Activated CD8-positive, alpha-beta memory T cell treated with anti-CD3 and anti-CD28 coated beads for 24 hours (primary cell): ENCODE results near the gene LINC00305.

ENCODE experiments used
- DNase-seq: peaks from one replicate; pipeline ENCODE4 v3.0.0-alpha.2; 2020

Gene LINC00305

GRCh38 chr18:64148988-64149387 lies at the start of gene LINC00305:
LINC00305 (minus strand) TSS chr18:64149088.
- no peak for DNase-seq

DNA sequence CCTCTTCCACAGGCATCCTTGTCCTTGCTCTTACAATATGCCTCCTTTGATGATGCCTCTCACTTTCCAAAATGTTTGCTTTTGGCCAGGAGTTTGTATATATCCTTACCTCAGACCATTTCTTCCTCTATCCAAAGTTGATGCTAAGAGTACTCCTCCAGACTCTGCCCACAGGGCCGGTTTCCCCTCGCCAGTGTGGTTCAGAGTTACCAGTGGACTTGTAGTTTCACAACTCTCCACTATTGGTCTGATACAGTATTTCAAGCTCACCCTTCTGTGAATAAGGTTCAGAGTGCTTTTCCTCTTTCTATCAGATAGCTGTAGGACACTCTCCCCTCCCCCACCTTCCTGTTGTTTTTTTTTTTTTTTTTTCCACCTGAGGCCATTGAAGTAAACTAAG lies 42.2 kb upstream of the LINC00305 start:
- DNase-seq, result no peak

DNA sequence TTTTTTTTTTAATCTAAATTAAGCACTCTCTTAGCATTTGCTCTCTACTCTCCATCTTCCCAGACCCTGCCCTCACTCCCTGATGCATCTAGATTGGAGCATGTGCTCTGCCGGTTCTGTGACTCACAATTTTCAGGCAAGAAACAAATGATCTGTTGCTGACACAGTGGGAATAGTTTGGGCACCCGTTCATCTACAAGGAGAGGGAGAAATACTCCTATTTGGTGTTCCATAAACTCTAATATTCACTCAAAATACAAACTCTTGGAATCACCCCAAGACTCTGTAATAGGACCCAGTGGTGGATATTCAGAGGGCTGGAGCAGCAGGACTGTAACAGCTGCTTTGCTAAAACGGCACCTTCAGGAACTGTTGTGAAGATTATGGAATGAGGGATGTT lies 37.1 kb upstream of the LINC00305 start:
- no peak for DNase-seq

DNA sequence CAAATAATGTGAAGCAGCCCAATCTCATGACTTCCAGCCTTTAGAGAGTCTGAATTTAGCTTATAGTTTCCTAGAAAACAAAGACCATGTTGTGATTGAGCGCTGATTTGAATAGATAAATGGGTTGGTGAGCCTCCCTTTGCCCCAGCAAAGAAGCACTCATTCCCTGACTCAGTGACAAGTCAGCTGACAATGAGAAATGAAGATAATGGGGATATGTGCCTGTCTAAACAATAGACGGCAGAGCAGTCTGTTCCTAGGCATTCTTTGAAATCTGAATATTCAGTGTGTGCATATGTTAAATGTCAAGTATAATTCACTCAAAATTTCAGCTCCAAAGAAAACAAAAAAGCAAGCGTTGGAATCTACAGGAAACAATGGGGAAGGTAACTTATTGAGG lies 34.8 kb upstream of the LINC00305 start:
- no peak for DNase-seq

GRCh38 chr18:64180617-64181016 lies 31.7 kb upstream of the LINC00305 start:
- no peak for DNase-seq

GRCh38 chr18:64180171-64180570 lies 31.3 kb upstream of the LINC00305 start:
- DNase-seq, result no peak

- no peak for DNase-seq
These were observed 30.7 kb upstream of the LINC00305 start for GRCh38 chr18:64179556-64180080.

GRCh38 chr18:64178860-64179259 lies 30.0 kb upstream of the LINC00305 start:
- no peak for DNase-seq

- no peak for DNase-seq
These were observed 26.5 kb upstream of the LINC00305 start for GRCh38 chr18:64175432-64175831.

DNA sequence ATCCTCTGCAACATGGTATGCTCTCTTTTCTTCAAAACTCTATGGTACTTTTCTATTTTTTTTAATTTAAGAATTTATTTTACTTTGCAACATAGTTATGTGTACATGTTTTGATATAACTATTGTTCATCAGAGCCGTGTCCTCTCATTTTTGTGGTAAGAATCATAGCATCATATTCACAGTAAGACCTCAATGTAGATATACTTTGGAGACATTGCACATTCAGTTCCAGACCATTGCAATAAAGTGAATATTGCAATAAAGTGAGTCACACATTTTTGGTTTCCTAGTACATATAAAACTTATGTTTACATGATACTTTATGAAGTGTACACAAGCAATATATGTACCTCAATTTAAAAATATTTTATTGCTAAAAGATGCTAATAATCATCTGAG lies 22.7 kb upstream of the LINC00305 start:
- no peak for DNase-seq

- DNase-seq, result no peak
These were observed 18.6 kb upstream of the LINC00305 start for GRCh38 chr18:64167408-64167925.

DNA sequence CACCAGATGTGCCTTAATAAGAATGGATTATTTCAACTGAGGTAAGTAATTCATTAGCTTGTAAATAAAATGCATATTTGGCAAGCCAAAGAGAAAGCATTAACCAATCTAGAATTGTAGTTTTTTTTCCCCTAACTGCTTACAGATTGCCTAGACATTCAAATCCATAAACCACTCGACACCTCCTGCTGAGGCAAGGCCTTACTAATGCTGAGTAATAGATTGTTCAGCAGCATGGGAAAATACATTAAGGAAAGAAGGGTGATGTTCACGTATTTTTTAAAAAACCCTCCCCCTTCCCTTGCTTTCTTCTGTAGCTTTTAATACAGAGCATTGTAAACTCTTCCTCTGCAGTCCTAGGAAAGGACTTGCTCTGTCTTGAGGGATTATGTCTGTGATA lies 17.0 kb upstream of the LINC00305 start:
- DNase-seq, result no peak

GRCh38 chr18:64164883-64165282 lies 16.0 kb upstream of the LINC00305 start:
- DNase-seq, result no peak

DNA sequence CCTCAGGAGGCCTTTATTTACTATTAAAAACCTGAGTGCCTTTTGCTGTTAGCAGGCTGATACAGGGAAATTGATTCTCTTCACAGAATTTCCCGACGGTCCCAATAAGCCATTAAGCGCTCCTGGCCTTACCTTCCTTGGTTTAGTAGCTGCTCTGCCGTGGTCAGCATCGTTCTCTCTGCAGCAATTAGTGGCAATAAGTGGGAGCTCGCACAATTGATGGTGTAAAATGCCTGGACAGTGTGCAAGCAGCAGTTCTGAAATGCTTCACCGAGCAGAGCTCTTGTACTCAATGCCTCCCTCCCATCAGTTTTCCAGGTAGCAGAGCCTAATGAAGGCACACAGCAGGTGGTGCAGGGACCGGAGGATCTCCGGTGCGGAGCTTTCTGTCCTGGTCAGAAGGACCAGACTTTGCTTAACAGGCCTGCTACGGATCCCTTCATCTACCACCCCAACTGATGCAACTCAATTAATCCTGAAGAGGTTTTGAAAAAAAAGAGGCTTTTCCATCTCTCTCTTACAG lies 1.1 kb upstream of the LINC00305 start:
- no peak for DNase-seq

DNA sequence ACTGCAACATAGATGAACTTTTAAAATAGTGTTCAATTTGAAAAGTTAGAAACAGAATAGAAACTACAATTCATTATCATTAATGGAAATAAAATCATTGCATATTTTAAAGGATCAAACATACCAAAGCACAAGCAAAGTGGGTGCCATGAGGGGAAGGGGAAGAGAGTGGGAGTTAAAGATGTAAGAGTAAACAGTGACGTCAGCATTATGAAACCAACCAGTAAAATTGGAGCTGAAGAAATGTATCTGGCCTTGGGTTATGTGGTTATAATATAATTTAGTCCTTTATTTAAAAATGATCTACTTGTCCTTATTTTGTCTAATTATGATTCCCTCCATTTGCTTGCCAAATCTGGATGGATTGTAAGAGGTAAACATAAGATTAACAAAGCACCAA lies 6.0 kb downstream of the LINC00305 start:
- no peak for DNase-seq

DNA sequence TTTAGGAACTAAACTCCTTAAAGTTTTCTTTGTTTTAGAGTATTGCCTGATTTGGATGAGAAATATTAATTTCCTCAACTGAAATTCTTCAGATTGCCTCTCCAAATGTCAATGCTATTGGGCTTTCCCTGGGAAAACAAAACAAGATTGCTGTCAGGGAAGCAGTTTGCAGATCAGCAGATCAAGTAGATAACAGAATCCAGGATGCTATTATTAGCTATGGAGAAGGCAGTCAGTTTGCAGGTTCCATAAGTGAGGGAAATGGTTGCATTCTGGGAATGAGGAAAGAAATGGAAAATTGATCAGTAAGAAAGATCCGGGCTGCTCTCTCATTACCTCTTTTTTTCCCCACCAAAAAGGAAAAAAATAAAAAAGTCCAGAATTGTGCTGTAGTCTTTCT lies 11.0 kb downstream of the LINC00305 start:
- DNase-seq, result no peak

DNA sequence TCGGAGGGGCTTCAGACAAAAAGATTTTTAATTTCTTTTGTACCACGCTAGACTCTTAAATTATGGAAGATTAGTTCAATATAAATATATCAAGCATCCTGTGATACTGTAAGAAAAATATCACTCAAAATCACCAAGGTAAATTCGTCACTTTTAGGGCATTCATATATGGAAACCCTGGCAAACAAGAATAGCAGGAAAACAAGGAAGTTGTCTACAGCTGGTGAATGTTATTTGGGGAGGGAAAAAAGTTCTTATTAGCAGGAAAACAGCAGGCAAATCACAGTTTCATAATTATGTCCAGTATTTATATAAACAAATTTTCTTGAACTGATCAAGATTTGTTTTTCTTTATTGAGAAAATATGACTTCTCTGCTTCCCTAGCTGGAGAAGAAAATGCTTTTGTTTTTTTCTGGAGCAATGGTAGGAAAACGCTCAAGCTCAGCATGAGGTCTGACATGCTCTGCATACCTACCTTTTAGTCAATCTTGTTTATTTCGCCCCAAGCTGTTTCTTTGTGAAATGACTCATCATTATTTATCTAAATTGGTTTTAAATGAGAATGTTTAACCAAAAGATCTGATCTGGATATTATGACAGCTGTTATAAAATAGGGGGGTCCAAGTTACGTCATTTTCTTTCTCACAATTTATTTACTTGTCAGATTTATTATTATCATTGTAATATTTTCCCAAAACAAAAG lies 14.7 kb downstream of the LINC00305 start:
- no peak for DNase-seq

- DNase-seq, result no peak
These were observed 16.0 kb downstream of the LINC00305 start for GRCh38 chr18:64132871-64133270.

DNA sequence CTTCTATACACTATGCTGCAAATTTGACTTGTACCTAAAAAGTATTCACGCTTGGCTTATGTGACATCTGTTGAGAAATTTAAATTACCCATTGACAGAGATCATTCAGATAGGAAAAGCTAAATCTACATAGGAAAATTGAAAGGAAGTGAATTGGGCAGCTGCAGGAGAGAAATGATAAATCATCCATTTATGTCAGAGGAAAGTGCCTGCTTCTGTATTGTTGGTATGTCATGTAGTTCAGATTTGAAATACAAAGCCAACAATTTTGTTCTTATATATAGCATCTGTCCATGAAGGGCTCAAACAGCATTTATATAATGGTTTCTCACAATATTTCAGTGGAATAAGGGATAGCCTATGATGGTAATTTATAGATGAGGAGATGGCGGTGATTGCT lies 17.6 kb downstream of the LINC00305 start:
- DNase-seq, result no peak

DNA sequence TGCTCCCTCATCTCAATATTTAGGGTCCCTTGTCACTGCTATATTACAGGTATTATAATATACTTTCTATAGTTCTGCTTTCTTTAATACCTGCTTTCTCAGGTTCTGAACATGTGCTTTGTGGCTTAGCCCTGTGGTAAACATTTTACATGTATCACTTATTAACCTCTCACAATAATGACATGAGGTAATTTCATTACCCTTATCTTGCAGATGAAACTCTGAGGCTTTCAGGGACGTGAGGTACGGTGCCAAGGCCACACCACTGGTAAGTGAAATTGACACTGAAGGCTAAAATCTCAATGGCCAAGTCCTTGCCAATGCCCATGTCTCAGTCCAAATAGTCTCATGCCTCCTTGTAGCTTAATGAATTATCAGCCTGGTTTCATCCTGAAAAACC lies 21.7 kb downstream of the LINC00305 start:
- no peak for DNase-seq

- DNase-seq, result no peak
These were observed 29.0 kb downstream of the LINC00305 start for GRCh38 chr18:64119916-64120315.

- no peak for DNase-seq
These were observed 30.5 kb downstream of the LINC00305 start for GRCh38 chr18:64118406-64118805.

- no peak for DNase-seq
These were observed 32.2 kb downstream of the LINC00305 start for GRCh38 chr18:64116571-64117175.

DNA sequence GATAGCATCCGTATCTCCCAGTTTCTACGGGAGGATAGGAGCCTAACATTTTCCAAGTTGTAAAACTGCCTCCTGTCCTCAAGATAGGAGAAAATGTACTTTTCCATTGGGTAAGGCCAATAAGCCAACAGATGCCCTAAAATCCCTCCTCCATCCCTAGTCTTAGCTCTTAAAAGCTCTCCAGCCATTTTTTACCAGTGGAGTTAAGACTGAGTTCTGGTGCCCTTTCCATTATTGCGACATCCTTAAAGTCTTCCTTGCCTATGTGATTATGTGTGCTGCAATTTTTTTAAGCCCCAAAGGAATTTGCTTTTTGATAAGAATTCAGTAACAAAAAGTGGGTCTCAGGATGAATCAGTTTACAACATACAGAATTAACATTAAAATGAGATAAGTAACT lies 33.0 kb downstream of the LINC00305 start:
- DNase-seq, result no peak
